Measurements from ENCODE around the gene PMM2. TPM values are rescaled to one million over a fixed set of nuclear protein-coding genes. Genes with fewer than 3 reads are reported as not detected.

The PMM2 gene
- total RNA-seq, 1 experiment from 2014 or later, result 58.4 TPM

- Histone ChIP-seq H3K4me3 (ENCODE audit: low read depth in 2 of 2, low read length in 2 of 2) (peak overlapping the region; percentile 81 to 86), H3K27me3 (ENCODE audit: control insufficient read depth, insufficient read depth, low read length) (no peaks in the 10 kb centered on the region), H3K9me3 (ENCODE audit: control insufficient read depth, insufficient read depth, low read depth, low read length) (no peaks in the 10 kb centered on the region), H3K4me1 (ENCODE audit: control insufficient read depth, insufficient read depth, low read length) (peaks cover 64% of the 10 kb centered on the region), H3K27ac (ENCODE audit: low read length) (peak overlapping the region; percentile 96), H3K36me3 (ENCODE audit: control insufficient read depth, insufficient read depth, low read length) (peaks cover 3% of the 10 kb centered on the region; the same call in 1 of the 2 replicates)
- TF ChIP-seq, protein P1, sequence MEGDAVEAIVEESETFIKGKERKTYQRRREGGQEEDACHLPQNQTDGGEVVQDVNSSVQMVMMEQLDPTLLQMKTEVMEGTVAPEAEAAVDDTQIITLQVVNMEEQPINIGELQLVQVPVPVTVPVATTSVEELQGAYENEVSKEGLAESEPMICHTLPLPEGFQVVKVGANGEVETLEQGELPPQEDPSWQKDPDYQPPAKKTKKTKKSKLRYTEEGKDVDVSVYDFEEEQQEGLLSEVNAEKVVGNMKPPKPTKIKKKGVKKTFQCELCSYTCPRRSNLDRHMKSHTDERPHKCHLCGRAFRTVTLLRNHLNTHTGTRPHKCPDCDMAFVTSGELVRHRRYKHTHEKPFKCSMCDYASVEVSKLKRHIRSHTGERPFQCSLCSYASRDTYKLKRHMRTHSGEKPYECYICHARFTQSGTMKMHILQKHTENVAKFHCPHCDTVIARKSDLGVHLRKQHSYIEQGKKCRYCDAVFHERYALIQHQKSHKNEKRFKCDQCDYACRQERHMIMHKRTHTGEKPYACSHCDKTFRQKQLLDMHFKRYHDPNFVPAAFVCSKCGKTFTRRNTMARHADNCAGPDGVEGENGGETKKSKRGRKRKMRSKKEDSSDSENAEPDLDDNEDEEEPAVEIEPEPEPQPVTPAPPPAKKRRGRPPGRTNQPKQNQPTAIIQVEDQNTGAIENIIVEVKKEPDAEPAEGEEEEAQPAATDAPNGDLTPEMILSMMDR (IDR thresholded peaks at IDR 0.05), result no peak
- no peak for TF ChIP-seq SIN3A (IDR thresholded peaks at IDR 0.05; ENCODE audit: borderline replicate concordance, insufficient read depth, low read depth, low read length)
- TF ChIP-seq, protein P2, sequence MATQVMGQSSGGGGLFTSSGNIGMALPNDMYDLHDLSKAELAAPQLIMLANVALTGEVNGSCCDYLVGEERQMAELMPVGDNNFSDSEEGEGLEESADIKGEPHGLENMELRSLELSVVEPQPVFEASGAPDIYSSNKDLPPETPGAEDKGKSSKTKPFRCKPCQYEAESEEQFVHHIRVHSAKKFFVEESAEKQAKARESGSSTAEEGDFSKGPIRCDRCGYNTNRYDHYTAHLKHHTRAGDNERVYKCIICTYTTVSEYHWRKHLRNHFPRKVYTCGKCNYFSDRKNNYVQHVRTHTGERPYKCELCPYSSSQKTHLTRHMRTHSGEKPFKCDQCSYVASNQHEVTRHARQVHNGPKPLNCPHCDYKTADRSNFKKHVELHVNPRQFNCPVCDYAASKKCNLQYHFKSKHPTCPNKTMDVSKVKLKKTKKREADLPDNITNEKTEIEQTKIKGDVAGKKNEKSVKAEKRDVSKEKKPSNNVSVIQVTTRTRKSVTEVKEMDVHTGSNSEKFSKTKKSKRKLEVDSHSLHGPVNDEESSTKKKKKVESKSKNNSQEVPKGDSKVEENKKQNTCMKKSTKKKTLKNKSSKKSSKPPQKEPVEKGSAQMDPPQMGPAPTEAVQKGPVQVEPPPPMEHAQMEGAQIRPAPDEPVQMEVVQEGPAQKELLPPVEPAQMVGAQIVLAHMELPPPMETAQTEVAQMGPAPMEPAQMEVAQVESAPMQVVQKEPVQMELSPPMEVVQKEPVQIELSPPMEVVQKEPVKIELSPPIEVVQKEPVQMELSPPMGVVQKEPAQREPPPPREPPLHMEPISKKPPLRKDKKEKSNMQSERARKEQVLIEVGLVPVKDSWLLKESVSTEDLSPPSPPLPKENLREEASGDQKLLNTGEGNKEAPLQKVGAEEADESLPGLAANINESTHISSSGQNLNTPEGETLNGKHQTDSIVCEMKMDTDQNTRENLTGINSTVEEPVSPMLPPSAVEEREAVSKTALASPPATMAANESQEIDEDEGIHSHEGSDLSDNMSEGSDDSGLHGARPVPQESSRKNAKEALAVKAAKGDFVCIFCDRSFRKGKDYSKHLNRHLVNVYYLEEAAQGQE (IDR thresholded peaks at IDR 0.05; ENCODE audit: insufficient read depth in 1 of 2, low read depth in 2 of 2, low read length in 1 of 2), result no peak
- in situ Hi-C loops (cut with HindIII; ENCODE audit: low pct_unique_long_range_greater_than_20kb, low sequenced_read_pairs) (no loop called here), intact Hi-C loops (cut with micrococcal nuclease; ENCODE audit: unreplicated experiment) (loop anchor here (10.0 kb wide), 2 partner anchors 268 to 292 kb away; no protein-coding TSS in a partner anchor)
- ChIA-PET POLR2A (no interaction called here), CTCF (no interaction called here)
- BruUV-seq (replicated peaks), result no TSS peak
- DNase-seq (ENCODE audit: low read depth, low spot score), result no peak
- no peak for ATAC-seq
These were observed 68.7 kb downstream of the PMM2 start for GRCh38 chr16:8866118-8866883.

DNA sequence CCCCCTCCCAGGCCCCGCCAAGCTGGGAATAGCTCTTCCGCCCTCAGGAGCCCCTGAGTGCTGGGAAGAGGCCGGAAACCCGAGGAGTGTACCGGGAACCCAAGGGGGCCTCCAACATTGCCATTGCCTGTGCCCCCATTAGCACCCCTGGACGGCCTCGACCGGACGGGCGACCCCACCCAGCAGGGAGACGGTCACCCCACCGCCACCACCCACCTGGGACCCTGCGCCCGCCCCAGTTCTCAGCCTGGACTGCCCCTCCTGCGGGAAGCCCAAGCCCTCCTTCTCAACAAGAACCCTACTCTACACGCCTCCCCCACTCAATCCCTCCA lies 69.2 kb downstream of the PMM2 start:
- no peak for DNase-seq (ENCODE audit: low read depth, low spot score)
- peaks cover 3% of the 10 kb centered on the region; the same call in 1 of the 2 replicates for H3K36me3 ChIP-seq (ENCODE audit: control insufficient read depth, insufficient read depth, low read length)
- BruUV-seq (replicated peaks), result no TSS peak
- H3K9me3 ChIP-seq (ENCODE audit: control insufficient read depth, insufficient read depth, low read depth, low read length), result no peaks in the 10 kb centered on the region
- H3K27me3 ChIP-seq (ENCODE audit: control insufficient read depth, insufficient read depth, low read length), result no peaks in the 10 kb centered on the region
- POLR2A ChIA-PET, result no interaction called here
- CTCF ChIA-PET, result no interaction called here
- no peak for ATAC-seq
- H3K27ac ChIP-seq (ENCODE audit: low read length), result peak overlapping the region; percentile 96
- H3K4me1 ChIP-seq (ENCODE audit: control insufficient read depth, insufficient read depth, low read length), result peaks cover 60% of the 10 kb centered on the region
- in situ Hi-C loops (cut with HindIII; ENCODE audit: low pct_unique_long_range_greater_than_20kb, low sequenced_read_pairs), result no loop called here
- H3K4me3 ChIP-seq (ENCODE audit: low read depth in 2 of 2, low read length in 2 of 2), result peak overlapping the region; percentile 81 to 86
- TF ChIP-seq, protein P2 (IDR thresholded peaks at IDR 0.05; ENCODE audit: insufficient read depth in 1 of 2, low read depth in 2 of 2, low read length in 1 of 2), result no peak
- TF ChIP-seq, protein P1 (IDR thresholded peaks at IDR 0.05), result no peak
- TF ChIP-seq POLR2AphosphoS5 (IDR thresholded peaks at IDR 0.05; ENCODE audit: low read depth, low read length) (no peak), SIN3A (IDR thresholded peaks at IDR 0.05; ENCODE audit: borderline replicate concordance, insufficient read depth, low read depth, low read length) (no peak; the same call in 1 of the 2 replicates), TCF7L2 (IDR thresholded peaks at IDR 0.05; ENCODE audit: low read depth, low read length) (no peak)
- intact Hi-C loops (cut with micrococcal nuclease; ENCODE audit: unreplicated experiment), result loop anchor here (10.0 kb wide), 2 partner anchors 268 to 292 kb away; no protein-coding TSS in a partner anchor
